SK-N-SH (cell line): Measurements from ENCODE around the gene MRPL53.

ENCODE experiments used
- GATA2 ChIP-seq: sonication (generic); formaldehyde crosslinking; IDR thresholded peaks from 2 replicates; pipeline ENCODE4 v1.5.0; 2020; ENCODE audit warnings: mild to moderate bottlenecking, missing genetic modification reagents
- RFX5 ChIP-seq: IDR thresholded peaks from 2 replicates; pipeline ENCODE4 v1.6.1; 2012; ENCODE audit warnings: mild to moderate bottlenecking, improper control_type of control experiment, low read length
- TEAD4 ChIP-seq: IDR thresholded peaks from 2 replicates; pipeline ENCODE4 v1.4.0; 2012; ENCODE audit warnings: mild to moderate bottlenecking, borderline replicate concordance; ENCODE audit not compliant: insufficient read depth
- TF ChIP-seq, protein P1 (sequence below): fragments of 200-600 bp; sonication (generic); IDR thresholded peaks from 2 replicates; pipeline ENCODE4 v1.6.1; 2017; ENCODE audit warnings: antibody characterized with exemption, mild to moderate bottlenecking, moderate library complexity
- TF ChIP-seq, protein P2 (sequence below): IDR thresholded peaks from 2 replicates; pipeline ENCODE4 v1.6.1; 2012; ENCODE audit warnings: mild to moderate bottlenecking, low read depth, low read length, moderate library complexity

DNA sequence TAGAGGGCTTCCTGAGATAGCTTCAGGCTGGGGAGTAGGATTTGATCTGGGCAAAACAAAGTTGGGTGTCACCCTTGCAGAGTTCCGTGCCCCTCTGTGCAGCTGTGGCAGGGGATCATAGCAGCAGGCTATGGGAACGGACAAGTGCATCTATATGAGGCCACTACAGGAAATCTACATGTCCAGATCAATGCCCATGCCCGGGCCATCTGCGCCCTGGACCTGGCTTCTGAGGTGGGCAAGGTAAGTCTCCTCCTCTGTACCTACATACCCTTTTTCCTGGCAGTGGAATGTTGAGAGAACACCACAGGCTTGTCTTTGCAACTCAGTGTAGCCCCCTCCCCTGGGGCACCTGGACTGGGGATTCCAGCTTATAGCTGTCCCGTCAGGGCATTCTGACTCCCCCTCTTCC lies 47.5 kb downstream of the MRPL53 start:
- TF ChIP-seq TEAD4 (no peak), GATA2 (no peak), RFX5 (no peak)
- TF ChIP-seq, protein P1, sequence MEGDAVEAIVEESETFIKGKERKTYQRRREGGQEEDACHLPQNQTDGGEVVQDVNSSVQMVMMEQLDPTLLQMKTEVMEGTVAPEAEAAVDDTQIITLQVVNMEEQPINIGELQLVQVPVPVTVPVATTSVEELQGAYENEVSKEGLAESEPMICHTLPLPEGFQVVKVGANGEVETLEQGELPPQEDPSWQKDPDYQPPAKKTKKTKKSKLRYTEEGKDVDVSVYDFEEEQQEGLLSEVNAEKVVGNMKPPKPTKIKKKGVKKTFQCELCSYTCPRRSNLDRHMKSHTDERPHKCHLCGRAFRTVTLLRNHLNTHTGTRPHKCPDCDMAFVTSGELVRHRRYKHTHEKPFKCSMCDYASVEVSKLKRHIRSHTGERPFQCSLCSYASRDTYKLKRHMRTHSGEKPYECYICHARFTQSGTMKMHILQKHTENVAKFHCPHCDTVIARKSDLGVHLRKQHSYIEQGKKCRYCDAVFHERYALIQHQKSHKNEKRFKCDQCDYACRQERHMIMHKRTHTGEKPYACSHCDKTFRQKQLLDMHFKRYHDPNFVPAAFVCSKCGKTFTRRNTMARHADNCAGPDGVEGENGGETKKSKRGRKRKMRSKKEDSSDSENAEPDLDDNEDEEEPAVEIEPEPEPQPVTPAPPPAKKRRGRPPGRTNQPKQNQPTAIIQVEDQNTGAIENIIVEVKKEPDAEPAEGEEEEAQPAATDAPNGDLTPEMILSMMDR, result no peak
- TF ChIP-seq, protein P2, sequence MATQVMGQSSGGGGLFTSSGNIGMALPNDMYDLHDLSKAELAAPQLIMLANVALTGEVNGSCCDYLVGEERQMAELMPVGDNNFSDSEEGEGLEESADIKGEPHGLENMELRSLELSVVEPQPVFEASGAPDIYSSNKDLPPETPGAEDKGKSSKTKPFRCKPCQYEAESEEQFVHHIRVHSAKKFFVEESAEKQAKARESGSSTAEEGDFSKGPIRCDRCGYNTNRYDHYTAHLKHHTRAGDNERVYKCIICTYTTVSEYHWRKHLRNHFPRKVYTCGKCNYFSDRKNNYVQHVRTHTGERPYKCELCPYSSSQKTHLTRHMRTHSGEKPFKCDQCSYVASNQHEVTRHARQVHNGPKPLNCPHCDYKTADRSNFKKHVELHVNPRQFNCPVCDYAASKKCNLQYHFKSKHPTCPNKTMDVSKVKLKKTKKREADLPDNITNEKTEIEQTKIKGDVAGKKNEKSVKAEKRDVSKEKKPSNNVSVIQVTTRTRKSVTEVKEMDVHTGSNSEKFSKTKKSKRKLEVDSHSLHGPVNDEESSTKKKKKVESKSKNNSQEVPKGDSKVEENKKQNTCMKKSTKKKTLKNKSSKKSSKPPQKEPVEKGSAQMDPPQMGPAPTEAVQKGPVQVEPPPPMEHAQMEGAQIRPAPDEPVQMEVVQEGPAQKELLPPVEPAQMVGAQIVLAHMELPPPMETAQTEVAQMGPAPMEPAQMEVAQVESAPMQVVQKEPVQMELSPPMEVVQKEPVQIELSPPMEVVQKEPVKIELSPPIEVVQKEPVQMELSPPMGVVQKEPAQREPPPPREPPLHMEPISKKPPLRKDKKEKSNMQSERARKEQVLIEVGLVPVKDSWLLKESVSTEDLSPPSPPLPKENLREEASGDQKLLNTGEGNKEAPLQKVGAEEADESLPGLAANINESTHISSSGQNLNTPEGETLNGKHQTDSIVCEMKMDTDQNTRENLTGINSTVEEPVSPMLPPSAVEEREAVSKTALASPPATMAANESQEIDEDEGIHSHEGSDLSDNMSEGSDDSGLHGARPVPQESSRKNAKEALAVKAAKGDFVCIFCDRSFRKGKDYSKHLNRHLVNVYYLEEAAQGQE, result no peak
